ENCODE results near the gene CCDC106.

The CCDC106 gene

DNA sequence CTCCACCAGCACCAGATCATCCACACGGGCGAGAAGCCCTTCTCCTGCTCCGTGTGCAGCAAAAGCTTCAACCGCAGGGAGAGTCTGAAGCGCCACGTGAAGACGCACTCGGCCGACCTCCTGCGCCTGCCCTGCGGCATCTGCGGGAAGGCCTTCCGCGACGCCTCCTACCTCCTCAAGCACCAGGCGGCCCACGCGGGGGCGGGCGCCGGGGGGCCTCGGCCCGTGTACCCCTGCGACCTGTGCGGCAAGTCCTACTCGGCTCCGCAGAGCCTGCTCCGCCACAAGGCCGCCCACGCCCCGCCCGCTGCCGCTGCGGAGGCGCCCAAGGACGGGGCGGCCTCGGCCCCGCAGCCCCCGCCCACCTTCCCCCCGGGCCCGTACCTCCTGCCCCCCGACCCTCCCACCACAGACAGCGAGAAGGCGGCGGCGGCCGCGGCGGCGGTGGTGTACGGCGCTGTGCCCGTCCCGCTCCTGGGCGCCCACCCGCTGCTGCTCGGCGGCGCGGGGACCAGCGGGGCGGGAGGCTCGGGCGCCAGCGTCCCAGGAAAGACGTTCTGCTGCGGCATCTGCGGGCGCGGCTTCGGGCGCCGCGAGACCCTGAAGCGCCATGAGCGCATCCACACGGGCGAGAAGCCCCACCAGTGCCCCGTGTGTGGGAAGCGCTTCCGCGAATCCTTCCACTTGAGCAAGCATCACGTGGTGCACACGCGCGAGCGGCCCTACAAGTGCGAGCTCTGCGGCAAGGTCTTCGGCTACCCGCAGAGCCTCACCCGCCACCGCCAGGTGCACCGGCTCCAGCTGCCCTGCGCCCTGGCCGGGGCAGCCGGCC, 33.1 kb upstream of the CCDC106 start:
- no peak for DNase-seq

DNA sequence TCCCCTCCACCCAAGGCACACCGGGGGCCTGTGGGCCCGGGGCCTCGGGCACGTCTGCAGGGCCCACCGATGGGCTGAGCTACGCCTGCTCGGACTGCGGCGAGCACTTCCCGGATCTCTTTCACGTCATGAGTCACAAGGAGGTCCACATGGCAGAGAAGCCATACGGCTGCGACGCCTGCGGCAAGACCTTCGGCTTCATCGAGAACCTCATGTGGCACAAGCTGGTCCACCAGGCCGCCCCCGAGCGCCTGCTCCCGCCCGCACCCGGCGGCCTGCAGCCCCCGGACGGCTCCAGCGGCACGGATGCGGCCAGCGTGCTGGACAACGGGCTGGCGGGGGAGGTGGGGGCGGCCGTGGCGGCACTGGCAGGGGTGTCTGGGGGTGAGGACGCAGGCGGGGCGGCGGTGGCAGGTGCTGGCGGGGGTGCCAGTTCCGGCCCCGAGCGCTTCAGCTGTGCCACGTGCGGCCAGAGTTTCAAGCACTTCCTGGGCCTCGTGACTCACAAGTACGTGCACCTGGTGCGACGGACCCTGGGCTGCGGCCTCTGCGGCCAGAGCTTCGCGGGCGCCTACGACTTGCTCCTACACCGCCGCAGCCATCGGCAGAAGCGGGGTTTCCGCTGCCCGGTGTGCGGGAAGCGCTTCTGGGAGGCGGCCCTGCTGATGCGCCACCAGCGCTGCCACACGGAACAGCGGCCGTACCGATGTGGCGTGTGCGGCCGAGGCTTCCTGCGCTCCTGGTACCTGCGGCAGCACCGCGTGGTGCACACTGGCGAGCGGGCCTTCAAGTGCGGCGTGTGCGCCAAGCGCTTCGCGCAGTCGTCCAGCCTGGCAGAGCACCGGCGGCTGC, 32.2 kb upstream of the CCDC106 start:
- no peak for DNase-seq

GRCh38 chr19:55616395-55616875, 31.6 kb upstream of the CCDC106 start:
- no peak for DNase-seq

DNA sequence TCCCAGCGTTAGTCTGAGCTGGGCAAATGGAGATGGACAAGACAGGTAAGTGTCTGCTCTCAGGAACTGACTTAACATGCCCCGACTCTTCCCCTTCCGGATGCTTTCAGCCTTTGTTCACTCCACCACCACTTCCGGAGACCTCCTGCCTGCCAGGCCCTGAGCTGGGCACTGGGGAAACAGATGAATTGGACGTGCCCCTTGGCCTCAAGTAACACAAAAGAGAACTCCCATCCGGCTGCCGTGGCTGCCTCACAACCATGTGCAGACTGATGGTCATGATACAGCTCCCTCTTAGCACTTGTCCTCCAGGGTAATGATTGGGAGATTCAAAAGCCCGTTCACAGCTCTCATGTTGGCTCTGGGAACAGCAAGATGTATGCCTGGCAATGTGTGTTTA, 30.6 kb upstream of the CCDC106 start:
- no peak for DNase-seq

DNA sequence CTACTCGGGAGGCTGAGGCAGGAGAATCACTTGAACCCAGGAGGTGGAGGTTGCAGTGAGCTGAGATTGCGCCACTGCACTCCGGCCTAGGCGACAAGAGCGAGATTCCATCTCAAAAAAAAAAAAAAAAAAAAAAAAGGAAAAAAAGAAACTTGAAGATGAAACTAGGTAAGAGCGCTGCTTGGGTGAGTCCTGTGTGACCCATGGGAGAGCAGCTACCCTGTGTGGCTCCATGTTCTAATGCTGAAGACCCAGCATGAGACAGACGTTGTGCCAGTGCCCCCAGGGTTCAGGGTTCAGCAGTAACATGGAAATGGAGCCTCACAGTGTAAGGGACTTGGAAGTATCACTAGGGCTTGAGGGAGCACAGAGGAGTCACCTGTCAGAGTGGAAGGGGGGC, 29.6 kb upstream of the CCDC106 start:
- no peak for DNase-seq

GRCh38 chr19:55619286-55619685, 28.7 kb upstream of the CCDC106 start:
- no peak for DNase-seq

GRCh38 chr19:55620410-55621204, 27.4 kb upstream of the CCDC106 start:
- DNase-seq = peak; percentile 78

DNA sequence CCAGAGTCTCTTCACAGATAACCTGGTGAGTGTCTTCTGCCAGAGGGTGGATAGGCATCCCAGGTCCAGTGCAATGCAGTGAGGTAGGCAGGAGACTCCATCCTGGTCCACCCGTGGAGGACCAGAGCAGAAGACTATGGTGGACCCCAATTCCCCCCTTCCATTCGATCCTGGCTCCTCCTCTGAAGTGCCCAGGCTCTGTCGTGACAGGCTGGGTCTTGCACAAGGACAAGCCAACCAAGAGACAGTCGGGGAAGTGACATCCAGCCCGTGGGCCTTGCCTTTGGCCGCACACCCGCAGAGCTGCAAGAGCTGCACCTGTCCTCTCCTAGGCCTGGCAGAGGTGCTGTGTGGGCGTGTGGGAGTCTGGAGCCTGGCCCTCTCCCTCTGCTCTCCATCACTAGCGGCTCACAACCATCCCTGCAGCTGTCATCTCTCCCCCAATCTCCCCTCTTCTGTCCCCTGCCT, 26.8 kb upstream of the CCDC106 start:
- DNase-seq = no peak

- no peak for DNase-seq
Measured at GRCh38 chr19:55621673-55622231, 26.3 kb upstream of the CCDC106 start.

DNA sequence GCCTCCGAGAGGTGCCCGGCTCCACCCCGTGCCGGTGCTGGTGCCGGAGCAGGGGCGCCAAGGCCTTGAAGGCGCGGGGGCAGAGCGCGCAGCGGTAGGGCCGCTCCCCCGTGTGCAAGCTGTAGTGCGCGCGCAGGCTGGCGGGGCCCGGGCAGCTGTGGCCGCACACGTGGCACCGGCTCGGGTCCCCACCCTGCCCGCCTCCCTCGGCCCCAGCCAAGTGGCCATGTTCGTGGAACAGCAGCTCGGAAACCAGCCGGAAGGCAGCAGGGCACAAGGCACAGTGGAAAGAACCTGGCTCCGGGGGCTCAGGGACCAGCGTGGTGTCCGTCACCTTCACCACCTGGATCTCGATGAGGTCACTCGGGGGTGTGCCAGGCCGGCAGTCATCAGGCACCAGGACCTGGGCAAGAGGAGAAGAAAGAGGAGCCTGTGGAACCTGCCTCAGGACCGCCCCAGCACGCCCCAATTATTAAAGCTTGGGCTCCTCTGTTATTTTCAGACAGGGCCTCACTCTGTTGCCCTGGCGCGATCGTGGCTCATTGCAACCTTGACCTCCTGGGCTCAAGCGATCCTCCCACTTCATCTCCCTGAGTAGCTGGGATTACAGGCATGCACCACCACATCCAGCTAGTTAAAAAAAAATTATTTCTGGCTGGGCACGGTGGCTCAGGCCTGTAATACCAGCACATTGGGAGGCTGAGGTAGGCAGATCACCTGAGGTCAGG, 25.6 kb upstream of the CCDC106 start:
- no peak for DNase-seq

DNA sequence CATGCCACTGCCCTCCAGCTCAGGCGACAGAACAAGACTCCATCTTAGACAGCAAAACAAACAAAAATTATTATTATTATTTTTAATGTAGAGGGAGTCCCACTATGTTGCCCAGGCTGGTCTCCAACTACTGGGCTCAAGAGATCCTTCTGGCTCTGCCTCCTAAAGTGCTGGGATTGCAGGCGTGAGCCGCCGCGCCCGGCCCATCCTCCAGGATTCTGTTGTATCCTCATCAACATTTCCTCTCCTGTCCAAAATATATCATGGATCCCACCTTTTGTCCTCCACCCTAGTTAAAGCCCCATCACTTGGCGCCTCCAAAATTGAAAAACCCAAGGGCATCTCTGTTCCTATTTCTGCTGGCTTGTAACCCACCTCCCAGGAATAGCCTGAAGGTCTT, 24.9 kb upstream of the CCDC106 start:
- no peak for DNase-seq

DNA sequence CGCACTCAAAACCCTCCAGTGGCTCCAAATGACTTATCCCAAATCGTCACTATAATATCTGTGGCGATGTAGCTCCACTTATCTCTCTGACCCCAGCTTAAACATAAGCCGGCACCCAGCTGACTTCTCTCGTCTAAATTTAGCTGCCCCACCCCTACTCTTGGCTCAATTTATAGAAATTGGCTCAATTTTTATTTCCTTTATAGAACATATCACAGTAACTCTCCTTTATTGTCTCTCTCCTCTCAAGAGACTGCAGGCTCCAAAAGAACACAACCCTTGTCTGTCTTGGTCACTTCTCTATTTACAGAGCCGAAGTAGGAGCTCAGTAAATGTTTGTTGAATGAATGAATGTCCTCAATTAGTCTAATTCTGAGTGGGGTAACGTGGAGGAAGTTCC, 24.5 kb upstream of the CCDC106 start:
- no peak for DNase-seq

GRCh38 chr19:55624109-55625003, 23.7 kb upstream of the CCDC106 start, which contains the start of gene ZNF784:
TSS of gene ZNF784 (minus strand) at chr19:55624566. CDS start at chr19:55624561, 5 bp downstream.
- peak; percentile 55 for DNase-seq

GRCh38 chr19:55625004-55625326, 23.0 kb upstream of the CCDC106 start:
- no peak for DNase-seq

DNA sequence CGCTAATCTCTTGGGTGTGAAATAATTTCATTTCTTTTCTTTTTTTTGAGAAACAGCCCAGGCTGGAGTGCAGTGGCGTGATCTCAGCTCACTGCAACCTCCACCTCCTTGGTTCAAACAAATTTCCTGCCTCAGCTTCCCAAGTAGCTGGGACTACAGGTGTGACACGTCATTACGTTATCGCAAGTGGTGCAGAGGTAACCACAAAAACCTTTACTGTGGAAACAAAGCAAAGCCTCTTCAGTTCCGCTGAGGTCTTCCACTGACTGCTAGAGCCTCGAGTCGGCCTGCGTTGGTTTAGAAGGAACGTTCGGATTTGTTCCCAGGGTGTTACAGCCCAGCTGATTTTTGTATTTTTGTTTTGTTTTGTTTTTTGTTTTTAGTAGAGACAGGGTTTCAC, 21.7 kb upstream of the CCDC106 start:
- no peak for DNase-seq

DNA sequence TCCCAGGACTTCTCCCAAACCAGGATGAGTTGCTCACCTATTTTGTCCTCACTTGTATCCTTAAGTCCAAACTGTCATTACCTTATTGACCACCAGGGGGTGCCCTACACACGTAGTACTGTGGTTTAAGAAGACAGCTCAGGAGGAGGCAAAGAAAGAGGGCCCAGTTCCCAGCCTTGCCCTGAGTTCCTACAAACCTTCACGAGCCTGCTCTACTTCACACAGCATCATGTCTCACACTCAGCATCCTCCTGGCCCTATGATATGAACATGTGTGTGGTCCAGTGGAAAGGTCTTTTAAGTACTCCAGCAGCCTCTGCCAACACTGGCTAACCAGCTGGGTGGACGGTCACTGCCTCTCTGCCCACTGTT, 15.6 kb upstream of the CCDC106 start:
- DNase-seq = peak; percentile 77

- DNase-seq = peak; percentile 66
Measured at GRCh38 chr19:55633861-55634260, 14.2 kb upstream of the CCDC106 start.

GRCh38 chr19:55635334-55635717, 12.7 kb upstream of the CCDC106 start:
- no peak for DNase-seq

GRCh38 chr19:55635856-55636440, 12.1 kb upstream of the CCDC106 start:
- DNase-seq = no peak

DNA sequence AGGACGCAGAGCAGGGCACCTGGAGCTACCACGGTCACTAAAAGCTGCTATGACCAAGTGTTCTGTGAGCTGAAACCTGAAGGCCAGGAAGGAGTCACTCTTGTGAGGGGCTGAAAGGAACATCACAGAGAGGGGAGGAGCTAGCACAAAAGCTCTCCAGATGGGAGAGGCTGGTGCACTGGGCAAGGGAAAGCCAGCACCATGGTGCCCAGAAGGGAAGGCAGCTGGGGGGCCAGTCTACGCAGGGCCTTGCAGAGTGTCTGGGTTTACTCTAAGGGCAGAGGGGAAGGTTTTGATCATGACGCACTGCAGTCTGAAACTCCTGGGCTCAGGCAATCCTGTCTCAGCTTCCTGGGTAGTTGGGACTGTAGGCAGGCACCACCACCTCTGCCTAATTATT, 11.3 kb upstream of the CCDC106 start:
- DNase-seq = no peak

DNA sequence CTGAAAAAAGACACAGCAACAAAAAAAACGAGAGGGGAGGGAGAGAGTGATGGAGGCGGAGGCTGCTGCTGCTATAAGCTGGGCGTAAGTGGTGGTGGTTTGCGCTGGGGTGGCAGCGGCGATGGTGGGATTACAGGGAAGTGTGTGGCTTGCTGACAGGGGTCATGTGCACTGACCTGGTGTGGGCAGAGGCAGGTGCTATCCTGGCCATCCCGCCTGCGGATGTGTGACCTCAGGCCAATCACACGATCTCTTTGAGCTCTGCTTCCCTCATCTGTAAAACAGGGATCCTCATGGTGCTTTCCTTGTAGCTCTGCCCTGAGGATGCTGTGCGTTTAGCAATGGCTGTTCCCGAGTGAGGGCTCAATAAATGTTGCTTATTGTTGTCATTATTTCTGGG, 10.5 kb upstream of the CCDC106 start:
- no peak for DNase-seq

Data from GF-D8 (cell line).